Lung (tissue), 12 donors: Measurements from ENCODE around the gene CPEB2. TPM values are rescaled to one million over a fixed set of nuclear protein-coding genes. Genes with fewer than 3 reads are reported as not detected.
A peak's percentile ranks its signal among the peaks of the same experiment; 100 is the strongest.

Experiments
- ATAC-seq: fragments of 200-7000 bp; cut with Tn5 transposase; one replicate; pipeline ENCODE4 v1.9.1; 2020; ENCODE audit warnings: moderate number of reproducible peaks; ENCODE audit not compliant: insufficient read depth, low FRiP score
- DNase-seq, 3 donors: peaks; one replicate each; pipeline ENCODE4 v3.0.0-alpha.2; 2013 to 2017
- H3K27ac ChIP-seq, 2 donors: one replicate each; pipeline ENCODE4 v1.5.1; 2013; ENCODE audit warnings: mild to moderate bottlenecking in 2 of 2, moderate library complexity in 2 of 2, control low read depth in 1 of 2, inconsistent platforms in 1 of 2, low read depth in 1 of 2, low read length in 1 of 2
- H3K27me3 ChIP-seq, 3 donors: one replicate each; pipeline ENCODE4 v1.5.1; 2013; ENCODE audit warnings: low read length in 2 of 3; ENCODE audit not compliant: control insufficient read depth in 3 of 3, insufficient read depth in 3 of 3
- H3K36me3 ChIP-seq, 4 donors: one replicate each; pipeline ENCODE4 v1.5.1; 2013; ENCODE audit warnings: low read length in 4 of 4, mild to moderate bottlenecking in 1 of 4, moderate library complexity in 1 of 4; ENCODE audit not compliant: control insufficient read depth in 4 of 4, insufficient read depth in 4 of 4
- H3K4me1 ChIP-seq, 5 donors: one replicate each; pipeline ENCODE4 v1.5.1; 2013; ENCODE audit warnings: low read length in 5 of 5, mild to moderate bottlenecking in 2 of 5, moderate library complexity in 1 of 5; ENCODE audit not compliant: control insufficient read depth in 5 of 5, insufficient read depth in 5 of 5
- H3K4me3 ChIP-seq: one replicate; pipeline ENCODE4 v1.5.1; 2013; ENCODE audit warnings: mild to moderate bottlenecking, control low read depth, moderate library complexity
- H3K9ac ChIP-seq, 2 donors: one replicate each; pipeline ENCODE4 v1.5.1; 2013; ENCODE audit warnings: low read length in 2 of 2, control low read depth in 1 of 2; ENCODE audit not compliant: insufficient read depth in 1 of 2
- H3K9me3 ChIP-seq, 4 donors: one replicate each; pipeline ENCODE4 v1.5.1; 2013; ENCODE audit warnings: low read length in 3 of 4, mild to moderate bottlenecking in 1 of 4, moderate library complexity in 1 of 4; ENCODE audit not compliant: control insufficient read depth in 4 of 4, insufficient read depth in 3 of 4
- WGBS, 2 donors: extraction: QIAGEN DNeasy Blood & Tissue Kit; methylation state at CpG; one replicate each; pipeline ENCODE4 v1.1.7; 2013; 5-methylcytosine and 5-hydroxymethylcytosine counted together
- polyA plus RNA-seq, 2 donors: library from polyadenylated mRNA; stranded (reverse); fragments of 200-250 nt; gene quantifications; one replicate each; pipeline ENCODE4 v1.2.1, GENCODE V29; 2013
- total RNA-seq, 2 donors: library from RNA; depleted of rRNA in 1 of 2; stranded (reverse); fragments of >200 nt in 1 of 2; gene quantifications; one replicate each; pipeline ENCODE4 v1.2.1, GENCODE V29; 2014 to 2021
- TF ChIP-seq, protein P1 (sequence below): IDR thresholded peaks from 2 replicates; pipeline ENCODE4 v1.5.1; 2012; ENCODE audit warnings: mild to moderate bottlenecking; ENCODE audit errors: control extremely low read depth, extremely low read depth
- donor health status: control.
- donor health status: control.
- donor health status: Bipolar disorder and iron deficiency.
- donor health status: healthy.
- donor health status: DM: yes; HTN: yes; CAD: no.

CPEB2 gene
- total and polyA plus RNA-seq, 4 donors, result 4.8 to 29.9 (median 14.2) TPM

DNA sequence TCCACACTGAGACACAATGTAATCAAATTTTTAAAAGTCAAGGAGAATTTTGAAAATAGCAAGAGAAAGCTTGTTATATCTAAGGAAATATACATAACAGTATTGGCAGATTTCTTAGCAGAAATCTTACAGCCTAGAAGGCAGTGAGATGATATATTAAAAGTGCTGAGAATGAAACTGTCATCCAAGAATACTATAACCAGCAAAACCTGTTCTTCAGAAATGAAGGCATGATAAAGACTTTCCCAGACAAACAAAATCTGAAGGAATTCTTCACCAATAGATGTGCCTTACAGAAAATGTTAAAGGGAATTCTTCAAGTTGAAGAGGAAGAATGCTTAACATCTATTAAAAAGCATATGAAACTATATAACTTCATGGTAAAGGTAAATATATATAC lies 73.6 kb downstream of the CPEB2 start:
- TF ChIP-seq, protein P1, sequence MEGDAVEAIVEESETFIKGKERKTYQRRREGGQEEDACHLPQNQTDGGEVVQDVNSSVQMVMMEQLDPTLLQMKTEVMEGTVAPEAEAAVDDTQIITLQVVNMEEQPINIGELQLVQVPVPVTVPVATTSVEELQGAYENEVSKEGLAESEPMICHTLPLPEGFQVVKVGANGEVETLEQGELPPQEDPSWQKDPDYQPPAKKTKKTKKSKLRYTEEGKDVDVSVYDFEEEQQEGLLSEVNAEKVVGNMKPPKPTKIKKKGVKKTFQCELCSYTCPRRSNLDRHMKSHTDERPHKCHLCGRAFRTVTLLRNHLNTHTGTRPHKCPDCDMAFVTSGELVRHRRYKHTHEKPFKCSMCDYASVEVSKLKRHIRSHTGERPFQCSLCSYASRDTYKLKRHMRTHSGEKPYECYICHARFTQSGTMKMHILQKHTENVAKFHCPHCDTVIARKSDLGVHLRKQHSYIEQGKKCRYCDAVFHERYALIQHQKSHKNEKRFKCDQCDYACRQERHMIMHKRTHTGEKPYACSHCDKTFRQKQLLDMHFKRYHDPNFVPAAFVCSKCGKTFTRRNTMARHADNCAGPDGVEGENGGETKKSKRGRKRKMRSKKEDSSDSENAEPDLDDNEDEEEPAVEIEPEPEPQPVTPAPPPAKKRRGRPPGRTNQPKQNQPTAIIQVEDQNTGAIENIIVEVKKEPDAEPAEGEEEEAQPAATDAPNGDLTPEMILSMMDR, result no peak
- H3K4me3 ChIP-seq, result no peak overlapping the region
- DNase-seq (no peak), ATAC-seq (no peak)
- H3K27me3 ChIP-seq, result no peaks in the 10 kb centered on the region
- no peaks in the 10 kb centered on the region for H3K36me3 ChIP-seq
- H3K9me3 ChIP-seq, result peaks cover 0 to 9% (median 6%) of the 10 kb centered on the region in 4 donors
- no peaks in the 10 kb centered on the region for H3K4me1 ChIP-seq
- no peak overlapping the region for H3K27ac ChIP-seq
- H3K9ac ChIP-seq, result no peak overlapping the region

DNA sequence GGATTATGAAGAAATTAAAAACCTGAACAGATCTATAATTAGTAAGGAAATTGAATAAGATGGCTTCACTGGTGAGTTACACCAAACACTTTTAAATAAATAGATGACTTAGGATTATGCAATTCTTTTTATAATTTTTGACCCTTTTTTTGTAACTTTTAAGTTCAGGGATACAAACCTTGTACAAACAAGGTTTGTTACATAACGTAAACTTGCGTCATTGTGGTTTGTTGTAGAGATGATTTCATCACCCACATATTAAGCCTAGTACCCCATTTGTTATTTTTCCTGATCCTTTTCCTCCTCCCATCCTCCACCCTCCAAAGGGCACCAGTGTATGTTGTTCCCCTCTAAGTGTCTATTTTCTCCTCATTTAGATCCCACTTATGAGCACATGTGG lies 75.7 kb downstream of the CPEB2 start:
- no peak overlapping the region for H3K9ac ChIP-seq
- DNase-seq, result no peak
- WGBS, 2 donors, result 14 to 48% methylated on average over 2 of the region's 2 CpGs
- H3K4me1 ChIP-seq, result no peaks in the 10 kb centered on the region
- H3K27me3 ChIP-seq, result no peaks in the 10 kb centered on the region
- peak; percentile 41 for ATAC-seq
- H3K27ac ChIP-seq, result no peak overlapping the region
- TF ChIP-seq, protein P1, result no peak
- no peak overlapping the region for H3K4me3 ChIP-seq
- H3K36me3 ChIP-seq, result no peaks in the 10 kb centered on the region
- peaks cover 0 to 9% (median 6%) of the 10 kb centered on the region in 4 donors for H3K9me3 ChIP-seq

DNA sequence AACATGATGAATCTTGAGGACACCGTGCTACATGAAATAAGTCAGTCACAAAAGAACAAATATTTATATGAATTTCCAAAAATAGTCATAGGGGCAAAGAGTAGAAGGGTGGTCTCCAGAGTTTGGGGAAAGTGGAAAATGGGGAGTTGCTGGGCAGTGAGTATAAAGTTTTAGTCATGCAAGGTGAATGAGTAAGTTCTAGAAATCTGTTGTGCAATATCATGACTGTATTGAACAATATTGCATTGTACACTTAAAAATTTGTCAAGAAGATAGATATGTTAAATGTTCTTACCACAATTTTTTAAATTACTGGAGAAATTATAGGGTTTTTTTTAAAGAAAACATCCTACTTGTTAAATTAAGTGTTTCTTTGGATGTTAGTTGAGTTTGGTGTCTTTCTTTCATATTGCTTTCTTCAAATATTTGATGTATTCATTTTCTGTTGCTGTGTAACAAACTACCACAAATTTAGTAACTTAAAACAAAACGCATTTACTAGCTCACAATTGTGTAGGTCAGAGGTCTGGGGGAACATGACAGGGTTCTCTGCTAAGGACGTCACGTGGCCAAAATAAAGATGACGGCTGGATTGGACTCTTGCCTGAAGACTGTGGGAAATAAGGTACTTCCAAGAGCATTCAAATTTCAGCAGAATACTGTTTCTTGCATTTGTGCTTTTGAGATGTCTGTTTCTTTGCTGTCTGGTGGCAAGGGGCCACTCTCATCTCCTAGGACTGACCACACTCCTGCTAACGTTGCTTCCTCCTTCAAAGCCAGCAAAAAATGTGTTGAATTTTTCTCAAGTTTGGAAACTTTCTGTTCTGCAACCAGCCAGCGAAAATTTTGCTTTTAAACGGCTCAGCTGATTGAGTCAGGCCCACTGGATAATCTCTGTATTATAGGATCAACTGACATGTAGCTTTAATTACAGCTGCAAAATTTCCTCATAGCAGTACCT lies 76.7 kb downstream of the CPEB2 start:
- Histone ChIP-seq H3K9me3 (peaks cover 0 to 9% (median 6%) of the 10 kb centered on the region in 4 donors), H3K27ac (no peak overlapping the region), H3K4me1 (no peaks in the 10 kb centered on the region), H3K9ac (no peak overlapping the region), H3K4me3 (no peak overlapping the region), H3K27me3 (no peaks in the 10 kb centered on the region), H3K36me3 (no peaks in the 10 kb centered on the region)
- TF ChIP-seq, protein P1, result no peak
- ATAC-seq (no peak), DNase-seq (no peak)
- WGBS, 2 donors, result 50 to 72% methylated on average over 8 of the region's 8 CpGs
